Mesodermal cell (in vitro differentiated cells): ENCODE measurements around the gene ESYT2.
A peak's percentile ranks its signal among the peaks of the same experiment; 100 is the strongest.

ENCODE experiments used
- H3K27ac ChIP-seq: 2 replicates; pipeline ENCODE4 v1.7.0; 2013; ENCODE audit warnings: mild to moderate bottlenecking, low read depth, low read length, moderate library complexity; ENCODE audit not compliant: severe bottlenecking
- H3K36me3 ChIP-seq: 2 replicates; pipeline ENCODE4 v1.7.1; 2013; ENCODE audit warnings: mild to moderate bottlenecking, low read length, moderate library complexity; ENCODE audit not compliant: control insufficient read depth, insufficient read depth
- H3K4me1 ChIP-seq: one replicate; pipeline ENCODE4 v1.7.1; 2013; ENCODE audit warnings: mild to moderate bottlenecking, low read length; ENCODE audit not compliant: insufficient read depth, control insufficient read depth, poor library complexity, severe bottlenecking
- H3K4me3 ChIP-seq: 2 replicates; pipeline ENCODE4 v1.7.0; 2013; ENCODE audit warnings: low read length, control low read depth, mild to moderate bottlenecking; ENCODE audit not compliant: insufficient read depth, poor library complexity, severe bottlenecking; ENCODE audit errors: extremely low read depth
- H3K9me3 ChIP-seq: 2 replicates; pipeline ENCODE4 v1.7.1; 2013; ENCODE audit warnings: mild to moderate bottlenecking, low read length, moderate library complexity; ENCODE audit not compliant: control insufficient read depth
- WGBS, 2 experiments: methylation state at CpG; one replicate each; pipeline ENCODE4 v1.1.5; 2013; ENCODE audit warnings: missing lambda C conversion rate in 2 of 2; ENCODE audit not compliant: insufficient coverage in 2 of 2; 5-methylcytosine and 5-hydroxymethylcytosine counted together

Gene ESYT2

DNA sequence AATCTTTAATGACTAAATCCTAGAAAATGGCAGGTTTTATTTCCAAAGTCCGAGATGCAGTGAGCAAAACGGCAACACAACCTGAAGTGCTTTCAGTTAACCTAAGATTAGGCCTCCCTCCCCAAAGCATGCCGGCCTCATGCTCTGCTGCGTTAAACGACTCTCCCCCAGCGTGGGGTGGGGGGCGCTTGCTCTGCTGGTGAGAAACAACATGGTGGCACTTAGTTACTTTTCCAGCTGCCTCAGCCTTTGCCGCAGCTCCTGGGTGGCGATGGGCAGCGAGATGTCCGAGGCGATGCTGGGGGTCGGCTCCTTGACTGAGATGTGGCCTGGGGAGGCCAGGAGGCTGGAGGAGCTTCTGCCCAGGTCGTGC, 88.0 kb downstream of the ESYT2 start:
- H3K4me3 ChIP-seq: no peak overlapping the region
- H3K9me3 ChIP-seq: no peaks in the 10 kb centered on the region
- peak overlapping the region; percentile 63 for H3K27ac ChIP-seq
- peaks cover 84% of the 10 kb centered on the region for H3K36me3 ChIP-seq
- H3K4me1 ChIP-seq: peaks cover 26% of the 10 kb centered on the region
- WGBS, 2 experiments: 95 to 98% methylated on average over 8 to 11 of the region's 14 CpGs

DNA sequence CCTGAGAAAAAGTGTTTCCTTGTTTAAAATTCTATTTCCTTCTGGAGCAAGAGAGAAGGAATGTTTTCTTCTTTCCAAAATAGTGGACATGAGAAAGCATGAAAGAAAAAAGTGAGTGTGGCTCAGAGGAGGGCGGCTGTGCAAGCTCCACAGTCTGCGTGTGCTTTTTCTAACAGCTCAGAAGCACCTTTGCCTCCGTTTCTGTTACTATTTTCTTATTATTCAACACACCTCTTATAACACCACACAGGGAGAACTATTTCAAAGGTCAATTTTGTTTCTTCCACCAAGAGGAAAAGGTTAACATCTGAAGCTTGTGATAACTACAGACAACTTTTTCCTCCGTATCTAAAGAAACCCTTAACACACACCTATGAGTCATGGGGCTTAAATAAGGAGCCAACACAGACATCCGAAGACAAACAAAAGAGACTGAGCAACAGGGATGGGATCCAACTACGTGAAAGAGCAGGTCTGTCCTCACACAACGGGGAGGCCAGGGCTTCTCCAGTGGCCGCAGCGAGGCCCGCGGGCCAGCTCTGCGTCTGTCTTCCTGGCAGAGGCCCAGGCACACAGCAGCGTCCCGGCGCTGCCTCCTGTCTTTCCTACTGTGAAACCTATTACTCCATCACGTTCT, 88.5 kb downstream of the ESYT2 start:
- no peak overlapping the region for H3K4me3 ChIP-seq
- WGBS, 2 experiments: 82 to 94% methylated on average over 10 to 12 of the region's 16 CpGs
- peak overlapping the region; percentile 63 for H3K27ac ChIP-seq
- H3K36me3 ChIP-seq: peaks cover 84% of the 10 kb centered on the region
- H3K9me3 ChIP-seq: no peaks in the 10 kb centered on the region
- H3K4me1 ChIP-seq: peaks cover 26% of the 10 kb centered on the region

DNA sequence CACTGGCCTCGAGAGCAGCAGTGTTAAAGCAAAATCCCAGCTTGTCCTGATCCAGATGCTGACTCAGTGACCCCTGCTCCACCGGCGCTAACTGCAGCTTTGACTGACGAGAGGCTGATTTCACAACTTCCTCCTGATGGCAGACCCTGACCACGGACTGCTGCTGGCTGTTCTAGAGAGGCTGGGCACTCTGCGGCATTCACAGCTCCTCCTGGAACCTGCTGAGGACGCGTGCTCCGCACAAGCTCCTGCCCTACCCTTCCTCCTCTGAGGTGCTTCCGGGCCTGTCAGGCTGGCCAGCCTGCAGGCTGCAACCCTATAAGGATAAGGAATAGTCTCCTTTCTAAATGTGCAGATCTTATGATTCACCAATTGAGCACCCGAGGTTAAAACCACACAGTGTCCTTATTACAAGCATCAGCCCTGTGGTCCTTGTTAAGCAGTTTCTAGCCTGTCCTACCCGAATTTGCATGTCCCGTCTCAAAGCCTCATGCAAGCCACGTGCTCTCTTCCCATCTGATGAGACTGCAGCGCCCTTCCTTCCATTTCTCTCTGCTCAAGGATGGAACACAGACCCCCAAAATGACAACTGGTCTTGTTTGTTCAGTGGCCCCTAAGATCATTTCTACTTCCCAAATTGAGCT, 89.2 kb downstream of the ESYT2 start:
- Histone ChIP-seq H3K9me3 (no peaks in the 10 kb centered on the region), H3K4me3 (no peak overlapping the region), H3K4me1 (peaks cover 26% of the 10 kb centered on the region), H3K36me3 (peaks cover 84% of the 10 kb centered on the region), H3K27ac (peak overlapping the region; percentile 37)
- WGBS, 2 experiments: 85 to 87% methylated on average over 10 to 13 of the region's 15 CpGs

DNA sequence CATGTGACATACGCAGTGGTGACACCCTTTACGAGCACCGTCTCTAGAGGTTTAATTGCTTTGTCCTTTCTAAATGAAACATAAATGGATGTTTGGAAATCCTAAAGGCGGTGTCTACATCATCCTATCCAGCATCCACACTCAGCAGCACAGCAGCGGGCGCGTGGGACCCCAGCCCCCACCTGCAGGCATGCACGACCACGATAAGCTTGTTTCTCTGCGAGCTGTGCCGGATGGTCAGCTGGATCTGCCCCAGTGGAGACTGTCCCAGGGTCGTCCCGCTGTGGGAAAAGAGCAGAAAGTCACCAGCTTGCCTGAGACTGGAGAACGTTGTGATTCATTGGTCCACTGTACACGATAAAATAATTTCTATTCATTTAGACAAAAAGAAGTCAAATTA, 90.5 kb downstream of the ESYT2 start:
- peaks cover 89% of the 10 kb centered on the region for H3K36me3 ChIP-seq
- H3K4me1 ChIP-seq: peaks cover 26% of the 10 kb centered on the region
- no peak overlapping the region for H3K4me3 ChIP-seq
- no peaks in the 10 kb centered on the region for H3K9me3 ChIP-seq
- WGBS, 2 experiments: 93 to 99% methylated on average over 7 to 9 of the region's 15 CpGs
- H3K27ac ChIP-seq: no peak overlapping the region

DNA sequence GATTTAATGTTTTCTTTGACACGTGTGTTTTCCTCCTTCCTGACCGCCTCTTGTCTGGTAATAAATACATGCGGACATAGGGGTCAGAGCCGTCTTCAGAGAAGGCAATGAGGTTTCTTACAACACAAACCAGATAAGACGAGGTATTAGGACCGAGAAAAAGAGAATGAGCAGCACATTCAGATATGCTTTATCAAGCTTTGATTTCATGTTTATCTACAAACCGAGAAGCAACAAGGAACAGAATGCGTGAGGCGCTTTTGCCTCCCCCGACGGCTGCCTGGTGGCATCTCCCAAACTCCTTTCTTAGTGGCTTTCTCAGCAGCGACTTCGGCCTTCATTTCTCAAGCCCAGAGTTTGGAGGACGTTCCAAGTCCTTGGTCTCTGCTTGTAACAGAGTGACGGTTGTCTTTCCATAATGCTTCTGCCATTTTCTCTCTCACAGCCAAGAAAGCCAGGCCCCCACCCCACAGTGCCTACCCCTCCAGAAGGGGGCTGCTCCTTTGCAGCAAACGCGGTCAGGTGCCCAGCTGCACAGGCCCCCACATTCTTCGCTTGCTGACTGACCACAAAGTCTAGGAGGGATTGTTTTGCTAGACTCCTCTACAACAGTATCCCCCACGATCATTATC, 92.1 kb downstream of the ESYT2 start:
- peaks cover 84% of the 10 kb centered on the region for H3K36me3 ChIP-seq
- H3K9me3 ChIP-seq: no peaks in the 10 kb centered on the region
- H3K27ac ChIP-seq: no peak overlapping the region
- 94 to 97% methylated on average over 15 to 16 of the region's 19 CpGs for WGBS, 2 experiments
- no peak overlapping the region for H3K4me3 ChIP-seq
- H3K4me1 ChIP-seq: peaks cover 26% of the 10 kb centered on the region

DNA sequence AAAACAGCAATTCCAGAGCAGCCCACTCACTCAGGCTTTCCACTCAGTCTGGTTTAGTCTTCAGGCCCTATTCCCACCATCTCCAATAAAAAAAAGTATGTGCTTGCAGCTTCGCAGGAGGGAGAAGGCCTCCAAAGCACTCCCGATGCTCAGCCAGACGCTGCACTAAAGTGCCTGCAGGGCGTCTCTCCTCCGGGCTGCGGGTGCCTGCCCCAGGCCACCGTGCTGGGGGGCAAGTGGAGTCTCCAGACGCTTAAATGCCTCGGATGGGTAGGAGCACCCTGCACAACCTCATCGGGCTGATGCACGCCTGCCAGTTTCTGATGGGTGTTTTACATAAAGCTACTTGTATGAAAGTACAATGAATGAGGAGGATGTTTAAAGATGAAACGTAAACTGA, 93.4 kb downstream of the ESYT2 start:
- Histone ChIP-seq H3K4me3 (no peak overlapping the region), H3K9me3 (no peaks in the 10 kb centered on the region), H3K4me1 (peaks cover 13% of the 10 kb centered on the region), H3K36me3 (peaks cover 85% of the 10 kb centered on the region), H3K27ac (no peak overlapping the region)
- 94 to 96% methylated on average over 9 to 10 of the region's 12 CpGs for WGBS, 2 experiments

DNA sequence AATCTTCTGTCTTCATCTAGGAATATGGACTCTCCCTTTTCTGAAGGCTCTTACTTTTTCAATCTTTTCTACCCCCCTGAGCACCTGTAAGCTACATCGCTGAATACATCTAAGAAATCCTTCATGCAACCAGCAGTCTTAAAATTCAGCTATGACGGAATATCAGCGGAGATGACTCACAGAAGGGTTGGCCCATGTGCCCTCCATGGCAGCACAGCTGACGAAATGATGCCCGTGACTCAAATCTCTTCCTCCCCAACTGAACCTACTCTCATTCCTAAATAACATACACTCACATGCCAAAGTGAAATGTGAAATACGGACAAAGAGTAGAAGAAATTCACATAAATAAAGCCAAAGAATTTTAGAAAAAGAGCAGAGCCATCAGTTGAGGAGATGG, 94.4 kb downstream of the ESYT2 start:
- H3K4me1 ChIP-seq: peaks cover 3% of the 10 kb centered on the region
- no peaks in the 10 kb centered on the region for H3K9me3 ChIP-seq
- peaks cover 87% of the 10 kb centered on the region for H3K36me3 ChIP-seq
- no peak overlapping the region for H3K27ac ChIP-seq
- H3K4me3 ChIP-seq: no peak overlapping the region
- WGBS, 2 experiments: 80 to 96% methylated on average over 1 to 3 of the region's 6 CpGs

DNA sequence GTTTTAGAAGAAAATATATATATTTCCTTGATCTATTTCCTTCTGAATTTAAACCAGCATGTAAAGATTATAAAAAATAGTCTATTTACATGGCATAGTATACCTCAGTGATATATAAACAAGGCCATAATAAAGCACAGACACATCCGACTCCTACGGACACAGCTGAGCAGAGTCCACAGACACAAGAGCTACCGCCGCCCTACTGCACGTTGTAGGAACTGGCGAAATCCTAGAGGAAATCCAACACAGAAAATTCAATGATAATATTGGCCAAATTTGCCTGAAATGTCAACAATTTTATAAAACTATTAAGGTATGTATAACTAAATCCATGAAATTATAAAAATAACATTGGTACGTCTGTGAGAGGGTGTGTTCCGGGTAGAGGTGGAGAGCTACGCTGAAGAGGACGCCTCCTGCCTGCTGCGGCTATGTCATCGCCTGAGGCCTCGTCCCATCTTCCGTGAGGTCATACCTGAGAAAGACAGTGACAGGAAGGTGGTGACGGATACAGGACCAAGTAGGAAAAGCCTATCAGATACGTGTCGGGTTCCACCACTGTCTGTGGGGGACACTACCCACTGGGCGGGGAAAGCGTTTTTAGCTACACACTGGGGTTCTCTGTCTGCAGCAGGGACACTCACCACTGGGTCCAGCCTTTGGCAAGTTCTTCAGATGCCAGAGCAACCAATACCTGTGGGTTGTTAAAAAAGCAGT, 95.4 kb downstream of the ESYT2 start:
- no peak overlapping the region for H3K4me3 ChIP-seq
- WGBS, 2 experiments: 96 to 97% methylated on average over 14 to 15 of the region's 19 CpGs
- H3K36me3 ChIP-seq: peaks cover 78% of the 10 kb centered on the region

DNA sequence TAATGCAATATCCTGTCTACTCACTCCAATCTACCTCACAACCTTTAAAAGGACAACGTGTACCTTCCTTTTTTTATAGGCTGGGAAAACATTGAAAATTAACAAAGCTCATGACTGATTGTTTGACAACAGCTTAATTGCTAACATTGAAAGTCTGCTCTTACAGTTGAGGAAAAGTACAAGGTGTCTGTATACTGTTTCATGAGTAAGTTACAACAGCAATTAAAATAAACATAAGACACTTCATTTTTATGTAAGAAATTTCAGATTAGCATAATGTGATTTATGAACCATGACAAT, 96.1 kb downstream of the ESYT2 start:
- WGBS, 2 experiments: 40% methylated on average over 1 of the region's 1 CpG; no CpG with 5 or more reads in 1 of the 2 experiments
- Histone ChIP-seq H3K4me1 (no peaks in the 10 kb centered on the region), H3K27ac (no peak overlapping the region), H3K4me3 (no peak overlapping the region), H3K36me3 (peaks cover 71% of the 10 kb centered on the region), H3K9me3 (no peaks in the 10 kb centered on the region)

More for the DNA sequence above, 95.4 kb downstream of the ESYT2 start:
- H3K27ac ChIP-seq: no peak overlapping the region
- H3K4me1 ChIP-seq: no peaks in the 10 kb centered on the region
- H3K9me3 ChIP-seq: no peaks in the 10 kb centered on the region

DNA sequence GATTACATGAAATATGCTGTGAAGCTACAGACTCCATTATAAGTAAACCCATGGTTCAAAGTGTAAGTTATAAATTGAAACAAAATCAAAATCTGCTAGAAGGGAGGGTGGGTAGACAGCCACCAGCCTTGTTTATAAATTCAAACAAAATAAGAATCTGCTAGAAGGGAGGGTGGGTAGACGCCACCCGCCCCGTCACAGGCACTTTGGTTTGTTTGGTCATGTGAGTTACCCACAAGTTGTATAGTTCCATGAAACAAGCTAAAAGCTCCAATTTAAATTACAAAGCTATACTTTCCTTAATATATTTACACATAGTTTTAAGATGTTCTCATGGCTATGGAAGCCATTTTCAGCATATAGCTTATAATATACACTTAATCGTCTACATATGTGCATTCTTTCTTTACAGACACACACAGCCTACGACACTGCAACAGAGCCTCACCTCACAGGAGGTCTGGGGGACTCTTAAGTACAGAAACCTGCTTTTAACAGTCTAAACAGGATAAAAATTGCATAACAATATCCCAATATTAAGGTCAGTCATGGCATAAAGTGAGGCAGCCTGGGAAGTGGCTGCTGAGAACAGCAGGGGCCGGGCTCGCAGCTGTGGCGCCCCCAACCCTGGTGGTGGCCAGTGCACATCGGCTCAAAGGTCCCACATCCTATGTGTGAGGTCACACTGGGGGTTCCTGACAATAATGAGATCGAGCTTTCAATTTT, 96.7 kb downstream of the ESYT2 start:
- H3K27ac ChIP-seq: no peak overlapping the region
- H3K4me3 ChIP-seq: no peak overlapping the region
- H3K36me3 ChIP-seq: peaks cover 67% of the 10 kb centered on the region
- H3K9me3 ChIP-seq: no peaks in the 10 kb centered on the region
- 71 to 79% methylated on average over 6 of the region's 10 CpGs for WGBS, 2 experiments
- no peaks in the 10 kb centered on the region for H3K4me1 ChIP-seq
